ENCODE measurements around the gene RPS5.

Gene RPS5

DNA sequence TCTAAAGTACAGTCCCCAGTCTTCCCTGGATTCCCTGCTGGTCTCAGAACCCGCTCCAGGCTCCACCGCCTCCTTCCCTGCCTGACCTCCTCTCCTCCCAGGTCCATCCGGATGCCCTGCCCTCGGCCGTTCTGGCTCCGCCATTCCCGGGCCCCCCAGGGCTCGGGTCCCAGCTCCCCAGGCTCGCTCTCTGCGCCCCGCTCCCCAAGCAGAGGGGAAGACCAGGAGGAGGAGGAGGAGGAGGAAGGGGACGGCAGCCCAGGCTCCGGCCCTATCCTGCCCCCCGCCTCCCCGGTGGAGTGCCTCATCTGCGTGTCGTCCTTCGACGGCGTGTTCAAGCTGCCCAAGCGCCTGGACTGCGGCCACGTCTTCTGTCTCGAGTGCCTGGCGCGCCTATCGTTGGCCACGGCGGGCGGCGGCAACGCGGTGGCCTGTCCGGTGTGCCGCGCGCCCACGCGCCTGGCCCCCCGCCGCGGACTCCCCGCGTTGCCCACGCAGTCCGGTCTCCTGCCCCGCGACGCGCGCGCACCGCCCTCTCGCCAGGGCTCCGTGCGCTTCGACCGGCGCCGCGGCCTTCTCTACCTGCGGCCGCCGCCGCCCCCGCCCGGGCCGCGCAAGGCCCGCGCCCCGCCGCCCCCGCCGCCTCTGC, 9.0 kb downstream of the RPS5 start:
- DNase-seq (ENCODE audit: low spot score), result no peak
- in situ Hi-C loops (cut with MboI; ENCODE audit: low pct_unique_long_range_greater_than_20kb, low sequenced_read_pairs, unreplicated experiment), result no loop called here
- TF ChIP-seq, protein P1, sequence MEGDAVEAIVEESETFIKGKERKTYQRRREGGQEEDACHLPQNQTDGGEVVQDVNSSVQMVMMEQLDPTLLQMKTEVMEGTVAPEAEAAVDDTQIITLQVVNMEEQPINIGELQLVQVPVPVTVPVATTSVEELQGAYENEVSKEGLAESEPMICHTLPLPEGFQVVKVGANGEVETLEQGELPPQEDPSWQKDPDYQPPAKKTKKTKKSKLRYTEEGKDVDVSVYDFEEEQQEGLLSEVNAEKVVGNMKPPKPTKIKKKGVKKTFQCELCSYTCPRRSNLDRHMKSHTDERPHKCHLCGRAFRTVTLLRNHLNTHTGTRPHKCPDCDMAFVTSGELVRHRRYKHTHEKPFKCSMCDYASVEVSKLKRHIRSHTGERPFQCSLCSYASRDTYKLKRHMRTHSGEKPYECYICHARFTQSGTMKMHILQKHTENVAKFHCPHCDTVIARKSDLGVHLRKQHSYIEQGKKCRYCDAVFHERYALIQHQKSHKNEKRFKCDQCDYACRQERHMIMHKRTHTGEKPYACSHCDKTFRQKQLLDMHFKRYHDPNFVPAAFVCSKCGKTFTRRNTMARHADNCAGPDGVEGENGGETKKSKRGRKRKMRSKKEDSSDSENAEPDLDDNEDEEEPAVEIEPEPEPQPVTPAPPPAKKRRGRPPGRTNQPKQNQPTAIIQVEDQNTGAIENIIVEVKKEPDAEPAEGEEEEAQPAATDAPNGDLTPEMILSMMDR (IDR thresholded peaks at IDR 0.05; ENCODE audit: extremely low read depth, insufficient read depth, missing control alignments), result no peak

DNA sequence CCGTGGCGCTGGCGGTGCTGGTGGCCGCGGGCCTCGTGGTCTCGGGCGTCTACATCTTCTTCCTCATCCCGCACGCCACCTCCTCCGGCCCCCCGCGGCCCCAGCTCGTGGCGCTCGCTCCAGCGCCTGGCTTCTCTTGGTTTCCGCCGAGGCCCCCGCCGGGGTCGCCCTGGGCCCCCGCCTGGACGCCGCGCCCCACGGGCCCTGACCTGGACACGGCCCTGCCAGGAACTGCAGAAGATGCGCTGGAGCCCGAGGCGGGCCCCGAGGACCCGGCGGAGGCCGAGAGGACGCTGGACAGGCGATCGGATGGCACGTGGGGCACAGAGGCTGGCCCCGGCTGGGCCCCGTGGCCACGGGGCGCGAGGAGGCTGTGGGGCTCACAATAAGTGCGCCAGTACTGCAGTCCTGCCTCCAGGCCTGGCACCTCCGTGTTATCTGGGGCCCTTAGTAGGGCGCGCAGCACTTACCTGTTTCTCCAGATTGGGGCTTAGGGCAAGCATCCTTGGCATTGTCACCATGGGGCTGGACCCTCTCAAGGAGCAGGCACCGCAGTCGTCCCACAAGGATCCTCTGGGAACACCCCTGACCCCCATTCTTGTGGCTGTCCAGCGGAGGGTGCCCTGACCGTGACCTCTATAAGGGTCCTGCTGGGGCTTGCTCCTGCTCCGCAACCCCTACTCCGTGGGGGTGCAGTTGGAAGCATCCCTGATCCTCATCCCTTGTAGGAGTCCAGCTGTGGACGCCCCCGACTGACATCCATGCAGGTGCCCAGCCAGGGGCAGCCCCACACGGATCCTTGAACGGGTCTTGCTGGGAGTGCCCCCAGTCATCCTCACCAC, 9.8 kb downstream of the RPS5 start:
- in situ Hi-C loops (cut with MboI; ENCODE audit: low pct_unique_long_range_greater_than_20kb, low sequenced_read_pairs, unreplicated experiment), result no loop called here
- DNase-seq (ENCODE audit: low spot score), result no peak

DNA sequence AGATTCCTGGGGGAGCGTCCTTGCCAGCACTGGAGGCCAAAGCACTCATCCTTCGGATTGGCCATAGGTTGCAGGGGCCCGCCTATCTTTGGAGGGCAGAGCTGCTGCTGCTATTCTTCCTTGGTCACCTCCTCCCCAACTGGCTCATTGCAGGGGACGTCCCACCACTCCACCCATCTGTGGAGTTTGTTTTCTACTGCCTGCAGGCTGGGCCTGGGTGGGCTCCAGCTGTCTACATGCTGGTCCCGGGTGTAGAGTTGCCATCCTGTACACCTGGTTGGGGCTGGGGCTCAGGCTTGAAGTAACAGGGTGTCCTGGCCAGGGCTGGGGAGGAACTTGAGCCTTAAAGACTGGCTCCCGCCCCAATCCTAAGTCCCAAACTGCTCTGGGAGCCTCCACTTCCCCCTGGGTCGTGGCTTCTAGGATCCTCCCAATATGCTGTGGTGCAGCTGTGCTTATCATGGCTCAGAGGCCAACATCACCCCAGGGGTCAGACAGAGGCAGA, 10.5 kb downstream of the RPS5 start:
- TF ChIP-seq, protein P1 (IDR thresholded peaks at IDR 0.05; ENCODE audit: extremely low read depth, insufficient read depth, missing control alignments), result no peak
- DNase-seq (ENCODE audit: low spot score), result no peak
- in situ Hi-C loops (cut with MboI; ENCODE audit: low pct_unique_long_range_greater_than_20kb, low sequenced_read_pairs, unreplicated experiment), result no loop called here

More for the DNA sequence above, 9.8 kb downstream of the RPS5 start:
- TF ChIP-seq, protein P1 (IDR thresholded peaks at IDR 0.05; ENCODE audit: extremely low read depth, insufficient read depth, missing control alignments), result no peak

DNA sequence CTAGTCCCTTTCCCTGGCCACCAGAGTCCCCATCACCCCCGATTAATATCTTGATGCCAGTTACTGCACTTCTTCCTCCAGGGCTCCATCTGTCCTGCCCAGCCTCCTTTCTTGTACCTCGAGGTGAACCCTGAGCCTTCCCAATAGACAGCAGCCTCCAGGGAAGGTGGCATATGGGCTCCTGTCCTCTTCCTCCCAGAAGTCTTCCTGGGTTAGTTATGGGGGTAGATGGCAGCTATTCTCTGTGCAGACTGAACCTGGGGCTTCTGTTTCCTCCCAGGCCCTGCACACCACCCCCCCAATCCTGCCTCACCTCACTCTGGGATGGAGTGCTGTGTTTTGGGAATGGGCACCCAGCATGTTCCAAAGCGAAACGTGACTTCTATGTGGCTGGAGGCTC, 11.0 kb downstream of the RPS5 start:
- TF ChIP-seq, protein P1 (IDR thresholded peaks at IDR 0.05; ENCODE audit: extremely low read depth, insufficient read depth, missing control alignments), result no peak
- in situ Hi-C loops (cut with MboI; ENCODE audit: low pct_unique_long_range_greater_than_20kb, low sequenced_read_pairs, unreplicated experiment), result no loop called here
- DNase-seq (ENCODE audit: low spot score), result no peak

DNA sequence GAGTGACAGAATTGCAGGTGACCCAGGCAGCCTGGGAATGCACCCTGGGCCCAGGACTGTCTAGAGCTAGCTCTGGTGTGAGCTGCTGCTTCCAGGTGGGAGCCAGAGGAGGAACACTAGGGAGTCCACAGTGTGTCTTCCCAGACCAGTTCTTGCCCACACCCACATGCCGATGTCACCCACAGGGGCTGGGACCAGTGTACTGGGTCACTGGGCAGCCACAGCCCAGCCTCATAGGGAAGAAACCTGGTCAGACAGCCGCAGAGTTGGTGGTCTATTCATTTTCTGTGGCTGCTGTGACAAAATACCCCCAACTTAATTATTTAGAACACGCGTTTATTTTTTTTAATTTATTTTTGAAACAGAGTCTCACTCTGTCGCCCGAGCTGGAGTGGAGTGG, 11.5 kb downstream of the RPS5 start:
- TF ChIP-seq, protein P1 (IDR thresholded peaks at IDR 0.05; ENCODE audit: extremely low read depth, insufficient read depth, missing control alignments), result no peak
- DNase-seq (ENCODE audit: low spot score), result no peak
- in situ Hi-C loops (cut with MboI; ENCODE audit: low pct_unique_long_range_greater_than_20kb, low sequenced_read_pairs, unreplicated experiment), result no loop called here

DNA sequence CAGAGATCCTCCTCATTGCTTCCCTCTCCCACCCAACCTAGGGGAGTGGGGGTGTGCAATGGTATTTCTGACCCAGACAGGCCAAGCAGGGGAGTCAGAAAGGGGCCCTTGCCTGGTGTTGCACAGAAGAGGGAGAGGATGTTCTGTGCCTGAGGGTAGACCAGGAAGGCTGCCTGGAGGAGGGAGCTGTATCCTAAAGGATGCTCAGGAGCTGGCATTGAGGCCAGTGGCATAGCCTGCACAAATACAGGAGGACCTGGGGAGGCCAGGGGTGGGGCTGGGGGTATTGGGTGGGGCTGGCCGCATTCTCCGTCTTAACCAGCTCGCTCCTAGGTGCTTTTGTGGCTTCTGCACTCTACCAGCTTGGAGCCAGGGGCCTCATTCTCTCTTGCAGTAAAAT, 12.8 kb downstream of the RPS5 start:
- DNase-seq (ENCODE audit: low spot score), result no peak
- TF ChIP-seq, protein P1 (IDR thresholded peaks at IDR 0.05; ENCODE audit: extremely low read depth, insufficient read depth, missing control alignments), result no peak
- in situ Hi-C loops (cut with MboI; ENCODE audit: low pct_unique_long_range_greater_than_20kb, low sequenced_read_pairs, unreplicated experiment), result no loop called here

Measured in GM13977 (cell line).